M059J (cell line): ENCODE measurements around the gene ABTB1. TPM values are rescaled to one million over a fixed set of nuclear protein-coding genes. Genes with fewer than 3 reads are reported as not detected.
"Not testable (repeated sequence)": the region's sequence is repeated elsewhere in the genome, so short reads cannot be mapped to it uniquely, and the experiment has no call there.

Source experiments
- DNase-seq: peaks from one replicate; pipeline ENCODE4 v3.0.0-alpha.2; 2012; ENCODE audit warnings: low read depth
- total RNA-seq: library from RNA; depleted of rRNA; stranded (reverse); fragments of >200 nt; shearing (Covaris generic); gene quantifications from 2 replicates; pipeline ENCODE4 v1.2.3, GENCODE V29; 2014

The ABTB1 gene
- total RNA-seq, 1 experiment from 2014 or later, result 2.1 TPM

DNA sequence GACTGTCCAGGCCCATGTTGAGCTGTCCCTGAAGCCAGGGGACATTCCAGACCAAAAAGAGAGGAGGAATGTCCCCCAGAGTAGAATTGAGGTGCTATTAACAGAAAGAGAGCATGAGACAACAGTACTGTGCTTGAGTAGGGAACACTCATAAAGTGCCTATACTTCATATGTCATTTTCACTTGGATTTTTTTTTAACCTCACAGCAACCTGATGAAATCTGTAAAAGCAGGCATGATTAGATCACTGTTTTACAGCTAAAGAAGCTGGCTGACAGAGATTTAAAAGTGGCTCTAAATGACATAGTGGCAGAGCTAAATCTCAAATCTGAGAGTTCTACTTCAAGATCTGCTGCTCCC lies 24.9 kb upstream of the ABTB1 start:
- no peak for DNase-seq

DNA sequence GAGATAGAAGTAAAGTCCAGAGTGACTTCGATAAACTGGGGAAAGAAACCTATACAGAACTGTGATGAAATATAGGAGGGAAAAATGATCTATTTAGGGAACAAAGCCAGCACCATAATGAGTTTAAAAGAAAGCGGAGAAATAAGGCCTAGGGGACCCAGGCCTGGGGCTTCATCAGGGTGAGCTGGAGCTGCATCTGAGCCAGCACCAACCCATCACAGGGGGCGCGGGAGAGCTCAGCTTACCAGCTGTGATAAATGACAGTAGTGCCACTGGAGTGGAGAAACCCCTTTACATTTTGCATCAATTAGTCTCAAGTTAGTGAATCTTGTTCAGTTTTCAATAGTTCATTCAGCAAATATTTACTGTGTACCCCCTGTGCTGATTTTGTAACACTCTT lies 22.5 kb upstream of the ABTB1 start:
- DNase-seq, result no peak

- no peak for DNase-seq
These were observed 21.1 kb upstream of the ABTB1 start for GRCh38 chr3:127651516-127652172.

DNA sequence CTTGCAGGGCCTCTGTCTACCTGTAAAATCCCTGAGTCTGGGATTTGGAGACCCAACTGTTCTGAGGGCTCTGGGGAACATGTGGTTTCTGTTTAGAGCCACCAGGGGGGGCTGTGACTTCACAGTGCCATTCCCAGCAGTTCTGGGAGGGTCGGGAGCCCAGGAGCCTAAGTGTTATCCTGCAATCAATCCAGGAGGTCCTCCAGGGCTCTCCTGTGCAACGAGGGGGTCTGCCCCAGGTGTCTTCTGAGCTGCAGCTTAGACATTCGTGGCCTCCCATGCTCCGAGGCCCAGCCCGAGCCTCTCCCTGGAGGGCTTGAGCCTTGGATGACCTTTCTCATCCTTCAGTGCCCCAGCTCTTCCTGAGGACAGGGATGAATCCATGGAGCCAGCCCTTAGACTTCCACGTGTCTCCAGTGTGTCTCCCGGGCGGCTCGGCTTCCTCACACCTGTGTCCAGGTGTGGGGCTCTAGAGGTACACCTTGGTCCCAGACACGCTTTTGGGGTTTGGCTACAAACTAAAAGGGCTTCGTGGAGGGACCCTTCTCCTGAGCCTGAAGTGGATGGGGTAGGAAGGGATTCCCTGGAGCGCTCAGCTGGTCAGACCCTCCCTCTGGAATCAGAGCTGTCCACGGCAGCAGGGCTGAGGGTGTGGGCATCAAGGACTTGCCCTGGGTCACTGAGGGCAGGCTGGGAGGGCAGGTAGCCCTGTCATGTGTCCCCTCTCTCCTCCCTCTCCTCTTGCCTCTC lies 20.3 kb upstream of the ABTB1 start:
- peak; percentile 62 for DNase-seq

- DNase-seq, result no peak
These were observed 18.4 kb upstream of the ABTB1 start for GRCh38 chr3:127654374-127654773.

DNA sequence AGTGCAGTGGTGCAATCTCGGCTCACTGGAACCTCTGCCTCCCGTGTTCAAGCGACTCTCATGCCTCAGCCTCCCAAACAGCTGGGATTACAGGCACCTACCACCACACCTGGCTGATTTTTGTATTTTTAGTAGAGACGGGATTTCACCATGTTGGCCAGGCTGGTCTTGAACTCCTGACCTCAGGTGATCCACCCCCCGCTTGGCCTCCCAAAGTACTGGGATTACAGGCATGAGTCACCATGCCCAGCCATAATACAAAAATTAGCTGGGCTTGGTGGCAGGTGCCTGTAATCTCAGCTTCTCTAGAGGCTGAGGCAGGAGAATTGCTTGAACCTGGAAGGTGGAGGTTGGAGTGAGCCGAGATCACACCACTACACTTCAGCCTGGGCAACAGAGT lies 17.8 kb upstream of the ABTB1 start:
- not testable (repeated sequence) for DNase-seq

- peak; percentile 81 for DNase-seq
These were observed 17.1 kb upstream of the ABTB1 start for GRCh38 chr3:127655641-127656040.

- no peak for DNase-seq
These were observed 15.8 kb upstream of the ABTB1 start for GRCh38 chr3:127656906-127657305.

DNA sequence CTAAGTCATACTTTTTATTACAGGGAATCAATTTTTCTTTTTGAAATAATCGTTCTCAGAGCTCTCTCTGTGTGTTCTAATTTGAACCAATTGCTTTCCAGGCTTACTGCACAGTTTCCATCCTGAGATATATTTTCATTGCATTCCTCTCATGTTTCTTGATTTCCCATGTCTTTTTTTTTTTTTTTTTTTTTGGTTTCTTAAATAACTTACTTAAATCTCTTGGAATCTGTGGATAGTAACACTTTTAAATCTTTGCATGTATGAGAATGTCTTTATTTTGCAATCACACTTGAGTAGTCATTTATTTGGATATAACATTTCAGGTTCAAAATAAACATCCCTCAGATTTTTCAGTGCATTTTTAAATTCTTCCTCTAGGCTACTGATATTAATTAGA lies 14.5 kb upstream of the ABTB1 start:
- DNase-seq, result no peak

GRCh38 chr3:127660621-127661251 lies 12.0 kb upstream of the ABTB1 start:
- DNase-seq, result no peak

GRCh38 chr3:127661600-127661999 lies 11.2 kb upstream of the ABTB1 start:
- no peak for DNase-seq

DNA sequence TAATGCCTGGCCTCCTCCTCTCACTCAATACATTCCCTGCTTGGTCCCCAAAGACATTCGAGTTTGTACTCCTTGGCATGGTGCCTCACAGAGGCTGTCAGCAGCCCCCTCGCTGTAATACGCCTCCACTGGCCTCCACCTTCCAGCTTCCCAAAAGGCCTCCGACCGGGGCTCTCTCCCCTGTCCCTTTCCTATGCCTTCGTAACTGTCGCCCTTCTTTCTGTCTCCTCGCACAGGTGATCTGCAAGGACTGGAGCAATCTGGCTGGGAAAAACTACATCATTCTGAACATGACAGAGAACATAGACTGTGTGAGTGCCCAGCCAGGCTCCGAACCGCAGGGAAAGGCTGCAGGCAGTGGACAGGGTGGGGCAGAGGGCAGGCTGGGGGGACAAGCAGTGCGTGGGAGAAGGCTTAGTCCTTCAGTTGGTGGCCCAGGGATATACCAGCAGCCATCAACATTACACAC lies 10.7 kb upstream of the ABTB1 start:
- no peak for DNase-seq

DNA sequence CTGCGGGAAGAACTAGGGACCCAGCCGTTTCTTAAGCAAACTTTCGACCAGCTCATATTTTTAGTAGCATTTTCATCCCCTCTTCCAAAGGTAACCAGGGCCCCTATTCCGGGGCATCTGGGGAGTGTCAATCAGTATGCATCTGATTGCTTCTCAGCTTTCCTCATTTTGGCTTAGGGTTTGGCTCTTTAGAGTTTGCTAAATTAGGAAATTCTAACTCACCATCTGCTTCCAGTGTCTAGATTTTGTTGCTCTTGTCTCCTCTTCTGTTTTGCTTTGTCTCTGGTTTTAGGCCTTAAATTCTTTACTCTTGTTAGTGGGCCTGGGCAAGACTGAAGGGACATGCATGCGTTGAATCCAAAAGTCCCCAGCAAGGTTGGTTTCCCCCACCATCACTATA lies 9.6 kb upstream of the ABTB1 start:
- no peak for DNase-seq

GRCh38 chr3:127665165-127665564 lies 7.6 kb upstream of the ABTB1 start:
- DNase-seq, result no peak

DNA sequence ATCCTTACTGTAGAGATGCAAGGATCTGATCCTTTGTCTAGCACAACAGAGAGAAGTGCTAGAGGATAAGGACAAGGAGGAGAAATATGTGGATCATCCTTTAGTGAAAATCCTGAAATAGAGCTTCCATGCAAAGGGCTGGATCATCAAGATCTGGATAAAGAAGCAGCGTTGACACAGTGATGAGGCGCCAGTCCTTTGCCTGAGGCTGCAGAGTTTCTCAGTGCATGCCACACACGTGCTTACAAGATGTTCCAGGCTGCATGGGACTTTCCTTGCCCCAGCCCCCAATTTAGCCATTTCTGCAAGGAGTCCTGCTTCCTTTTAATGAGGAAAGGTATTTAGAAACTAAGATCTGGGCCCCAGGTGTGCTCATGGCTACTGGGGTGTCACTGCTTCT lies 7.2 kb upstream of the ABTB1 start:
- no peak for DNase-seq

DNA sequence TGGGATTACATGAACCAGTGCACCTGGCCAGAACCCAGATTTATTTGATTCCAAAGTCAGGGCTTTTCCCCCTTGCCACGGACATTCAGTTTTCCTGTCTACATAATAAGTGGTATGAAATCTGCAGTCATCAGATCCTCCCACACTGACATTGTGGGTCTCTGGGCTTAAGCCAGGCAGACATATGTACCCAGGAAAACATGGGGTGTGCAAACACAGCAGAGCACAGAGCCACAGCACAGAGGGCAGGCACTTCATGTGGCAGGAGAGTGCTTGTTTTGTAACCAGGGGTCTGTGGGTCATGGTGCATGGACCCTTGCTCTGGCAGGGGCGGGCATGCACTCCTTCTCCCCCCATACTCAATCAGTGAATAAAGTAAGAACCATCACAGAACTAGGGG lies 6.1 kb upstream of the ABTB1 start:
- no peak for DNase-seq

DNA sequence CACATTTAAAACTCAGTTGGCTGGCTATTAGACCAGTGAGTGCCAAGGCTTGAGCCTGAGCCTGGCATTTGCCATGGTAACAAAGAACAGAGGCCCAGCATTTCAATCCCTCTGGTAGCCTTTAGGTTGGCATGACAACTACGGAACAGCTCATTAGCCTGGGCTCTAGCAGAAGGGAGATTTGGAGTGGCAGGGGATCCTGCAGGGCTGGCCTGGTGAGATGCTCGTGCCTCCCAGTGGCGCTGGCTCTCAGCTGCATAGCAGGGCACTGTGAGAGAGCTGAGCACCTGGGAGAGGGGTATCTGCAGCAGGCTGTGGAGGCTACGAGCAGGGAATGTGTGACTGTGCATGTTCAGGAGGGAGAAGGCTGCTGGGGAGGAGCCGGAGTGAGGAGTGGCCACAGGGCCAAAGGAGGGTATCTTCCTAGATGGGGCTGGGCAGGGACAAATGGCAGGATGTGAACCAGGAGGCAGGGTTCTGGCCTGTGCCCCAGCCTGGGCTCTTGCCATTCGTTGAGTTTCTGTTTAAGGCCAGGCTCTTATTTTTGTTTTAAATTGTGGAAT lies 5.6 kb upstream of the ABTB1 start:
- DNase-seq, result no peak

DNA sequence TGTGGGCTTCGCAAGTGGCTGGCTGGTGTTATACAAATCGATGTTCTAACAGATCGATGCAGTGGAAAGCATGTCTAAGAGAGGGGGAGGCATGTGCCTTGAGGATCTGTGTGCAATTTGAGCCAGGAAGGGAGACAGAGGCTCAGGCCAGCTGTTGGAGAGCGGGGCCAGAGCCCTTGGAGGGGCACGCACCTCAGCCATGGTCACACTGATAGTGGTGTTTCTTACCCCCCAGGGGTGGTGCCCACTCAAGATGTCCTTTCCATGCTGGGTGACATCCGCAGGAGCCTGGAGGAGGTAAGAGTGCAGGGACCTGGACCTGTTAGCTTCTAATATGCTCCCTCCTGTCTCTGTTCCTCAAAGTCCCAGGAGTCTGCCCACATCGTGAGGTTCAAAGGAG lies 3.8 kb upstream of the ABTB1 start:
- no peak for DNase-seq

- no peak for DNase-seq
These were observed 3.1 kb upstream of the ABTB1 start for GRCh38 chr3:127669541-127670228.

DNA sequence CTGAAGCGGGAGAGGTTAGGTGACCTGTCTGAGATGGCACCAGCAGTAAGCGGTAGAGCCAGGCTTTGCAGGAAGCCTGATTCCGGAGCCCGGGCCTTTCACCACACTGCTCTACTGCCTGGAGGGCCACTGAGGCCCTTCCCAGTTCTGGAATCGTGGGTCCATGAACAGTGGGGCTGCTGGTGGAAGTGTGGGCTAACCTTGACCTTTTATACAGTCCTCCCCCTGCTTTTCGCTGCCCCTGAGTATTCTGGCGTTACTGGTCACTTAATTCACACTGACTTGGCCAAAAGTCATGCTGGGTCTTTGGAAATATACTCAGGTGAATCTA lies 2.6 kb upstream of the ABTB1 start:
- DNase-seq, result no peak

DNA sequence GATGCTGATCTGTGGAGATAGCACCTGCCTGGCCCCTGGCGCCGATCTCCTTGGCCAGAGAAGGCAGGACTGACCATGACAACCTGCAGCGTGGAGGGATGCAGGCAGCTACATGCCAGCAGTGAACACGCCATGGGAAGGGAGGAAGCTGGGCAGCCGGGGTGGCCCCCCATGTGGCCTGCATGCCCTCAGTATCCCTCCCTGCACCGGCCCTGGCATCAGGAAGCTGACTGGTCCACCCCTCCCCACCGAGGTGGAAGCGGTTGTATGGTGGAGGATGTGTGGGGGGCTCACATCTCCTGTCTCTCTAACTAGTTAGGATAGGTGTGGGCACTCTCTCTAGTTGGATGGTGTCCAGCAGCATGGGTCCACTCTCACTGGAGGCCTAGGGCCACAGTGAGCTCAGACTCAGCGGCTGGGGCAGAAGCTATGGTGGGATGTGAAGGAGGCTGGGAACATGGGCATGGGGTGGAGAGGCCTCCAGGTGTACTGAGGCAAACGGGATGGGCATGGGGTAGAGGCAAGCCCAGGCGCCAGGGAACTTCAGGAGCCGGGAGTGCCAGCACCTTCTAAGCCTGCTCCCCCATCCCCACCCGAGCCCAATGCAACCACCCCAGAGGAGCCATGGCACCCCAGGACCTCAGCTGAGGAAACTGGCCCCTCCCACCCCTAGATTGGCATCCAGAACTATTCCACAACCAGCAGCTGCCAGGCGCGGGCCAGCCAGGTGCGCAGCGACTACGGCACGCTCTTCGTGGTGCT lies 1.8 kb upstream of the ABTB1 start:
- no peak for DNase-seq
